Anterior cingulate cortex (tissue), 58 donors: ENCODE results near the gene KCTD13.
"Not testable (repeated sequence)": the region's sequence is repeated elsewhere in the genome, so short reads cannot be mapped to it uniquely, and the experiment has no call there.

Source experiments
- DNase-seq, 58 donors: peaks; one replicate each; lab custom pipeline; 2025; lab: John Stamatoyannopoulos, UW

KCTD13 gene

DNA sequence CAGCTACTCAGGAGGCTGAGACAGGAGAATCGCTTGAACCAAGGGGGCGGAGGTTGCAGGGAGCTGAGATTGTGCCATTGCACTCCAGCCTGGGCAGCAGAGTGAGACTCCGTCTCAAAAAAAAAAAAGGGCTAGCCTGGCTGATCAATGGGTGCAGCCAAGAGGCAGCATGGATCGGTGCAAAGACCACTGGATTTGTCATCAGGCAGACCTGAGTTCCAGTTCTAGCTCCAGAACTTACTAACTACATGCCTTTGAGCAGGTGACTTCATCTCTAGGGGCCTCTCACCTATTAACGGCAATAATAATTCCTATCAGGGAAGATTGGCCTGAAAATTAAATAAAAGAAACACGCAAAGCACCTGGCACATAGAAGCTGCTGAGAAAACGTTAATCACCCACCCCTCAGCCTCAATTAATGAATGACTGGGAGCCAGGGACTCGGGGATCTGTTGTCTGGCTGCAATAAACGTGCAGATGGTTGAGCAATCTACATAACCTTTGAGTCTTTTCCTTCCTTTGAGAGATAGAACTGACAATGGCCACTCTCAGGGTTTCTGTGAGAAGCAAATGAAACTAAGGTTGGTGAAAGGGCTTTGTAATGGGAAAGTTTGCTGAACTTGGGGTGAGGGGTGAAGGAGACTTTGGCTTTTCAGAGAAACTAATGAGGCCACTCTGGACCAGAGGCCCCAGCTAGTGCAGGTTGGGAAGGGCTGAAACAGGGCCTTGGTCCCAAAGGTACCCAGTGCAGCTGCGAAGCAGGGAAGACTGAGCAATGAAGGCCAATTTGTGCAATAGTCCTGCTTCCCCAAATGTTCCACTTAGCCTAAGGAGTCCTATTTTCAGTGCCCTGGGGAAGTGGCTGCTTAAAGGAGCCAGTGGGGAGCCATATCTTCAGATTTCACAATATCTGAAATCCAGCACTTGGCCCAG lies 34.2 kb downstream of the KCTD13 start:
- DNase-seq = no peak

DNA sequence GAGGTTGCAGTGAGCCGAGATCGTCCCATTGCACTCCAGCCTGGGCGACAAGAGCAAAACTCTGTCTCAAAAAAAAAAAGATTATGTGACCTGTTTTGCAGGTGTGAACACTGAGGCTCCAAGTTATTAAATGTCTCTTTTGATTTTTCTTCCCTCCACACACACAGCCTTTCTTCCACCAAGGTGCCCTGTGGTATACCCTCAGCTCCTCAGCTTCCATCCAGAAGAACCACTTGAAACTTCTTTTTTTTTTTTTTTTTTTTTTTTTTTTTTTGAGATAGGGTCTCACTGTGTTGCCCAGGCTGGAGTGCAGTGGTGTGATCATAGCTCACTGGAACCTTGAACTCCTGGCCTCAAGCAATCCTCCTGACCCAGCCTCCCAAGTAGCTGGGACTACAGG lies 36.7 kb downstream of the KCTD13 start:
- DNase-seq = not testable (repeated sequence)

- no peak for DNase-seq
Observed at GRCh38 chr16:29883987-29884386, 42.0 kb downstream of the KCTD13 start.

GRCh38 chr16:29881050-29881449 lies 45.0 kb downstream of the KCTD13 start:
- DNase-seq = no peak

DNA sequence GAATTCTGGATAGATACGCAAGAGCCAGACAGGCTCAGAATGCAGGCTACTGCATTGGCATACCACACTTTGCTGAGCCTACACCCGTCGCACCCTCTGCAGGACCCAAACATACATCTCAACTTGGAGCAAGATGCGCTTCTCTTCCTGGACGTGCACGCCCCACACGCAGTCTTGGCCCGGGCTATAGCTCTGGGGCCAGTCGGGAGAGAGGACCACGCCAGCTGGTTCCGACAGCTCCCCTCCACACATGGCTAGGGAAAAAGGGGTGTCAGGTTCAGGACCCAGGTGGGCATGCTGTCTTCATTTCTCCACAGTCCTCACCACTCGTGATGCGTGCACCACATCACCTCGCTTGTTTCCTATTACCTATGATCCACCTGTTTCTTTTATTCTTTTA lies 47.9 kb downstream of the KCTD13 start:
- DNase-seq = no peak

DNA sequence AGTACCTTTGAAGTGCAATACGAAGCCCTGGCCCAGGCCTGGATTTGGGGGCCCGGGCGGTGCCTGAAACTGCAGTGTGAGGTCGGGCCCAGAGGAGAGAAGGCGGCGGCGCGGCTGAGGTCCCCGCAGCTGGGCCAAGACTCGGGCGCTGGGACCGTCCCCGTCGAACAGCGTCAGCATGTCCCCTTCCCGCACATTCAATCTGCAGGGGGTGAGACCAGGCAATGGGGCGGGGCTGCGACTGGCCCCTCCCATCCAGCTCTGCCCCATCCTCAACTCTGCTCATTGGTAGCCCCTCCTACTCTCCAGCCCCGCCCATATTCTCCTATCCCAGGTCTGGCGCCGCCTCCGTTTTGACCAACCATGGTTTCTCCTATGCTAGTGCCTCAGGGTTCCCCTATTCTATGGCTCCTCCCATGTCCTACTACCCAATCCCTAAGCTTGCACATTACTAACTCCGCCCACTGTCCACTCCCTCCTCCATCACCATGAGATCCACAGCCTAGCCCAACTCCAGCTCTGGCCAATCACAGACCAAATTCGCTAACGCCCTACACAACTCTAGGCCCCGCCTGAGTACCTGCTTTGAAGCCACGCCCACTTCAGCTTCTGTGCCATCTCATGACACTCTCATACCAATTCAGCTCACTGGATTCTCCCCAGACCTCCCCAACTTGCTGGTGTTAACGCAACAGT lies 48.6 kb downstream of the KCTD13 start:
- peak in 13 of 58 donors; percentile 7 to 59 (median 27) for DNase-seq

DNA sequence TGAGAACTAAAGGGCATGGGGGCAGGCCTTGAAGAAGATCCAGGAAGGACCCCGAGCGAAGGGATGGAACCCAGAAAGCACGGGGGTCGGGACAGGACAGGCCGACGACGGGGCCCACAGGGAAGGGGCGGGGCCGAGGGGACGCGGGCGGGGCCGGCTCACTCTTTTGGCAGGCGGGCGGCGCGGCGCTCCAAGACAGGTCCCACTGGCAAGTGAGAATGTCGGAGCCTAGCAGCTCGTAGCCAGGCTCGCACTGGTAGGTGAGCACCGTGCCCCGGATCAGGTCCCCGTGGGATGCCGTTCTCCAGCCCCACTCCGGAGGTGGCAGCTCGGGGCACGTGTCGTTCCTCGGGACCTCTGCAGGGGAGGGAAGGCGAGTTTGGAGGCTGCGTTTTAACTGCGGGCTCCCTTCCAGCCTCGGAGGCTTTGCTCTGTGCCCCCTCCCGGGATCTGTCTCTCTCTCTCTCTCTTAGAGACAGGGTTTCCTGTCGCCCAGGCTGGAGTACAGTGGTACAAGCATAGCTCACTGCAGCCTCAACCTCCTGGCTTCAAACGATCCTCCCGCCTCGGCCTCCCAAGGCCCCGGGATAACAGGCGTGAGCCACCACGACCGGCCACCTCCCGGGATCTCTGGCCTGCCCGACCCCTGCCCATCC lies 49.3 kb downstream of the KCTD13 start:
- no peak for DNase-seq

GRCh38 chr16:29876217-29876593 lies 49.8 kb downstream of the KCTD13 start:
- no peak for DNase-seq

DNA sequence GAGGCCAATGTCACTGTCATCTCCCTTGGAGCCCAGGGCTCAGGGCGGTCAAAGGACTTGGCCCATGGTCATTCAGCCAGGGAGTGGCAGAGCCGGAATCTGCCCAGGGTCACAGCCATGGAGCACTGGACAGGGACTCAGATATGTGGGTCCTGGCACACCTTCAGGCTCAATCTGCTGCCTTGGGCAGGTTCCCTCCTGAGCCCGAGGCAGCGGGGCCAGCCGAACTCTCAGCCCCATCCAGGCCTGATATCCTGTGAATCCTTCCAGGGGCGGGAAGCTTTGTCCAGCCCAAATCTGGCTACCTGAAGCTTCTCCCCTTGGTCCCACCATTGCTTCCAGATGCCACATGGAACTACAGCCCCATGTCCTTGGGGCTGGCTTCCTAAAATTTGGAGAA lies 50.8 kb downstream of the KCTD13 start:
- DNase-seq = no peak

DNA sequence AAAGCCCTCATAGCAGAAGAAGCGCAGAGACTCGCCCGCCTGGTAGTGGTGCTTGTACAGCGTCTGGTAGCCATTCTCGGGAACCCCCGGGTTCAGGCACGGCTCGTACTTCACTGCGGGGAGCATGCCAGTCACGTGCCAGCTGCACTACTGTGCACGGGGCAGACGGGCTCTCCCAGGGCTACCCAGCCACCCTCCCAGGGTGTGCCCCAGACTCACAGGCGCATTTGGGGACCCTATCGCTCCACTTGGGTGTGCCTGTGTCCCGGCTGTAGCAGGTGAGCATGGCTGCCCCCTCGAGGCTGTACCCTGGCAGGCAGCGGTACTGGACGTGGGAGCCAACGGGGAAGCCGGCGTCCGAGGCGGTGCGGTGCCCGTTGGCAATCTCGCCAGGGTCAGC lies 52.7 kb downstream of the KCTD13 start:
- no peak for DNase-seq

- DNase-seq = no peak
Observed at GRCh38 chr16:29871822-29872546, 54.0 kb downstream of the KCTD13 start.

GRCh38 chr16:29869067-29869466 lies 57.0 kb downstream of the KCTD13 start:
- not testable (repeated sequence) for DNase-seq

- DNase-seq = no peak
Observed at GRCh38 chr16:29868396-29869009, 57.5 kb downstream of the KCTD13 start.

GRCh38 chr16:29864205-29864604 lies 61.8 kb downstream of the KCTD13 start:
- no peak for DNase-seq

DNA sequence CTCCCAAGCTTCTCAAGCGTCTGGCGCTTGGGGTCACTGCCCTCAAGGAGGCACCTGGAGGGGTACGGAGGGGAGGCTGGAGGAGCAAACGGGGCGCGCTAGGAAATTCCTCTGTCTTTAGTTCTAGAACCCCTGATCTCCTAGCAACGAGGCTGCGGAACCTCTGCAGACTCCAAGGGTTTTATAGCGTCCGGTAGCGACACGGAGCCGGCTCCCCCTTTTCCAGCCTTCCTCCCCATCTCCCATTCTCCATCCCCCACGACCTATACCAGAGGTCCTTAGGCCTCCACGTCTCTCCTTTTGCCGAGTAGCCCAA lies 62.4 kb downstream of the KCTD13 start:
- no peak for DNase-seq

DNA sequence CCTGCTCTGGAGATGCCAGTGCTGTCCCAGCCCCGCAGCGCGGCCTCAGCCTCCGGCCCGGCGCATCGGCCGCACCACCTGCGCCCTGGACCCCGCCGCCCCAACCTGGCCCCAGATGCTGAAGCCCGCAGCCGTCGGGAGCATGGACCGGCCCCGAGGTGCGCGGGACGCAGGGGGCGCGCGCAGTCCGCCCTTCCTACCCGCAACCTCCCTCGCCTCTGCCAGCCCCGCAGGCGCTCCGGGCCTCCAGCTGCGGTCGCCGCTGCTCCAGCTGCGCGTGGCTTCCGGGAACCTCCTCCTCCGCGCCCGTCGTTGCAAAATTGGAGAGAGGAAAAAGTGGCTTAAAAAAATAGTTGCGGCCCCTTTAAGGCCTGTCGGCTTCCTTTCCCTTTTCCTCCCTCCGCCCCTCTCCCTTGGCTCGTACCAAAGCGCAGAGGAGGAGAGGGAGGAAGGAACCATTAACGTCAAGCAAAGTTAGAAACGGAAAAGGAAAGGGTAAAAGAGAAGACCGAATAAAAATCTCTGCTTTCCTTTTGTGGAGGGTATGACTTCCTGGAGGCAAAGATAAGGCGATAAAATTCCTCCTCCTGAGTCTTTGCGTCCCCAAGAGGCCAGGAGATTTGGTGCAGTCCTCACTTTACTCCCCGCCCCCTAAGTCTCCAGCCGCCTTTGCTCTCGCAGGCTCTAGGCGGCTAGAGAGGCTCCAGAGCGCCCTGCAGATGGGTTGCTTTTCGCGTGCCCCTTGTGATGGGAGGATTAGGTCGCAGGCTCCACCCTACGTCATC lies 63.0 kb downstream of the KCTD13 start, which contains the start of gene CDIPT:
TSS of gene CDIPT (minus strand) at position 343 of the 785 bp plus-strand sequence. CDS start 369 bp downstream, outside the sequence.
- DNase-seq = peak; percentile 35 to 97 (median 91)

GRCh38 chr16:29862383-29862883 lies 63.6 kb downstream of the KCTD13 start:
- peak in 16 of 58 donors; percentile 10 to 57 (median 36) for DNase-seq

DNA sequence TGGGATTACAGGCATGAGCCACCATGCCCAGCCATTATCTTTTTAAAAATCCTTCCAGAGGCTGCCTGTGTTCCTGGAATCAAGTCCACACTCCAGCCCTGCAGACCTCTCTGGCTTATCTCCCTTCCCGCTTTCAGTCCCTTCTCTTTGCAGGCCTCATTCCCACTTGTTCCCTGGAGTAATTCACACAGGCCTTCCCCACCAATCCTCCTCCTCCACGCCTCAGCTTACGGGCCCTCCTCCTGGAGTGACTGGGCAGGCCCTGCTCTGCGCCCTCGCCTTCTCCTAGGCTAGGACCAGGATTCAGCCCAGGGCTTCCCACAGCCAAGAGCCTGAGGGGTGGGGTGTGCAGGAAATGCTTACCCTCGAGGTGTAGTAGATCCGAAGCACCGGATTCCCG lies 65.8 kb downstream of the KCTD13 start:
- no peak for DNase-seq

DNA sequence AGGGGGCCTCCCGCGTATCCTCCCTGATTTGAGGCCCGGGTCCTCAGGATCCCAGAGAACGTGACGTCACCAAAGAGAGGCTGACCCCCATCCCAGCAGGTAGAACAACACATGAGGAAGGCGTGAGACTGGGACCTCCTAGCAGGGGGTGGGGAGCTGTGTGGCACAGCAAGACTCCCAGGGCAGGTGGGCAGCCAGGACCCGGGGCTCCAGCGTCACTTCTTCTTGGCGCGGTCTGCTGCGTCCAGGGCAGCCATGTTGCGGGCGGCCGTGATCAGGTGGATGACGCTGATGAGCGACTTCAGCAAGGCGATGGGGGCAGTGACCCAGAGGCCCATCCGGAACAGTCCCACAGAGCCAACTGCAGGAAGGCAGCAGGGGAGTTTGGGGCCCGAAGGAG lies 67.1 kb downstream of the KCTD13 start:
- no peak for DNase-seq
